ENCODE results near the gene FAM171A1.
"Not testable (repeated sequence)": the region's sequence is repeated elsewhere in the genome, so short reads cannot be mapped to it uniquely, and the experiment has no call there.

FAM171A1 gene

GRCh38 chr10:15209827-15210509 is 161.1 kb downstream of the FAM171A1 start:
- peak; percentile 91 for DNase-seq (ENCODE audit: low spot score)

DNA sequence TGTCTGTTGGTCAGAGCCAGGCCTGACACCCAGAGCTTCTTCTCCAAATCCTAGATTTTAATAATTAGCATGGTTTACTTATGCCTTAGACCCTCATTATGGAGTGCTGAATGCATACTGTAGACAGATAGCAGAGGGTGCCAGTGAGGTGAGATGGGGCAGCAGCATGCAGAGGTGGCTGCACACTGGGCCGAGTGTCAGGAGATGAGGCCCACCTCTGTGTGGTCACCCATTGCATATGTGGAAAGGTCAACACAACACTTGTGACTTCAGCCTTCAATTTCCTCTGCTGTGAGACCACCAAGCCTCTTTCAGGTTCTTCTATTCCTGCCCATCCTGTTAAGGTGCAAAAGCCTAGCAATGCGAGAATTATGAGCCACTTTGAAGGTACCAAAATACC is 162.9 kb downstream of the FAM171A1 start:
- DNase-seq (ENCODE audit: low spot score) = no peak

DNA sequence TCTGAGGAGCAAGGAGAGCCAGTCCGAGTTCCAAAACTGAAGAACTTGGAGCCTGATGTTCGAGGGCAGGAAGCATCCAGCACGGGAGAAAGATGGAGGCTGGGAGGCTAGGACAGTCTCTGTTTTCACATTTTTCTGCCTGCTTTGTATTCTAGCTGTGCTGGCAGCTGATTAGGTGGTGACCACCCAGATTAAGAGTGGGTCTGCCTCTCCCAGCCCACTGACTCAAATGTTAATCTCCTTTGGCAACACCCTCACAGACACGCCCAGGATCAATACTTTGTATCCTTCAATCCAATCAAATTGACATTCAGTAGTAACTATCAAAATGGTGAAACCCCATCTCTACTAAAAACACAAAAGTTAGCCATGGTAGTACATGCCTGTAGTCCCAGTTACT is 163.7 kb downstream of the FAM171A1 start:
- DNase-seq (ENCODE audit: low spot score) = not testable (repeated sequence)

DNA sequence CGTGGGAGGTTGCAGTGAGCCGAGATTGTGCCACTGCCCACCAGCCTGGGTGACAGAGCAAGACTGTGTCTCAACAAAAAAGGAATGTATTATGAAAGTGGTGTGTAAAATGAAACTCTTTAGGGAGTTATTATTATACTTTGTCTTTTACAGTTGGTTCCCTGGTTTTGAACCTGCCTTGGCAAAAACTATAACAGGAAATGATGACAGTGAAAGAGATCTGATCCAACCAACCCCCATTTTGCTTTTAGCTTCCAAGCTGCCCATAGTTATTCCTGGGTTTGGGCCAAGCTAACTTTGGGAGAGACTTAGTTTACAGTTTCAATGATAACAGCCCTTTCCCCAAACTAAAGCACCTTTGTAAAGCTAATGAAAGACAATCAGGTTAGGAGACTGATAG is 168.4 kb downstream of the FAM171A1 start:
- no peak for DNase-seq (ENCODE audit: low spot score)

GRCh38 chr10:15202301-15202621 is 168.8 kb downstream of the FAM171A1 start:
- DNase-seq (ENCODE audit: low spot score) = not testable (repeated sequence)

DNA sequence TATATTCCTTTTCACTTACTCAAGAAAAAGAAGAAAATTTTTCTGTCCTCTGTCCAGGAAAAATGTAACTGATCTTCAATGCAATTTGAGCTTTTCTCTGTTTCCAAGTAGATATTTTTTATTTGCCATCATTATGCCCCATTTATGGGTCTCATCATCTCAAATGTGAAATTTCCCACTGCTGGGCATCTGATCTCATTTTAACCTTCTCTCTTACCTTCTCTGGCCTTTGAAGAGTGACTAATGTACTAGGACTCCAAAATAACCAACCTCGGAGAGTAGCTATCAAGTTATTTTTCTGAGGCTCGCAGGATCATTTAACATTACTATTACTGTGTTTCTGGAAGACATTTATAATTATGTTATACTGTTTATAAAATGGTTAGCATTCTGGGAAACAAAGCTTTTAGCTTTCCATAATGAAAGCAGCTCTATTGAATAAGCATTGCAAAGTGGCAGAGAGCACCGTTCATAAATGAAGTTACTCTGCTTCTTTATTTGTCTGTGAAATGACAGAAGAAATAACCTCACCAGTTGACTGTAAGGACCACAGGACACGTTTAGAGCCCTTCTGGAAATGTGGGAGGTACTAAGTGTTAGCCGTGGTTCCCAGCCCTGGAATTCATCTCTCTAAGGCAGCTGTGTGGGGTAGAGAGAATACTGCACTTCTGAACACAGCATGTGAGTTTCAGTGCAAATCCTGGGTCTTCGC is 169.3 kb downstream of the FAM171A1 start:
- no peak for DNase-seq (ENCODE audit: low spot score)

DNA sequence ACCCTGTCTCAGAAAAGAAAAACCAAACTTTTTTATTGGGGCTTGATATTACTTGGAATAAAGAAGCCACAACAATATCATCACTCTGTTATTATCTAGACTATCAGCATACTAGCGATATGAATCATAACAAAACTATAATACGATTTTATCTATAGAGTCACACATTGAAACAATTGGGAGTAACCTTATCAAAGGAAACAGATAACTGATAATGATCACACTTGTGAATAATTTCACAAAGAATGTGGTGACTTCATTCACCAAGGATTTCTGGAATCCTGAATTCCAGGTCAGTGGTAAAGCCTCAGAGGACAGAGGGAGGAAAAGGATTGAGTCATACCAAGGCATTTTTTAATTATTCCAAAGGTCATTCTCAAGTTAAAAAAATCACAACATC is 170.5 kb downstream of the FAM171A1 start:
- DNase-seq (ENCODE audit: low spot score) = no peak

- no peak for DNase-seq (ENCODE audit: low spot score)
These were observed 173.2 kb downstream of the FAM171A1 start for GRCh38 chr10:15197911-15198310.

DNA sequence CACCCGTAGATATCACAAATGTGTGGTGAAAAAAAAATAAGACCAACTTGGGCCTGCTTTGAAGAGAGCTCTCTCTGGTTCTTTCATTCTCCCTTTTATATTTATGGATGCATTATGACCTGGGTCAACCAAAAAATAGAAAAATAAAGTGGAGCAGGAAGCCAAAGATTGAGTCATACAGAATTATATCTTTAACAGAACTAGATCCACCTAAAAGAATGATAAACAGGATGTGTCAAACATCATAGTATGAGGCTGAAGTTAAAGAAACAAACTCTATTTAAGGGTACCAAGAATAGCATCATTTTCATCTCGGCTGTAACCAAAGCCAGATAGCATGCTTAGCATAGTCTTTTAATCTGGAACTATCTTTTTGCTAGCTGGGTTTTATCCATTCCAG is 173.8 kb downstream of the FAM171A1 start:
- no peak for DNase-seq (ENCODE audit: low spot score)

- DNase-seq (ENCODE audit: low spot score) = no peak
These were observed 174.9 kb downstream of the FAM171A1 start for GRCh38 chr10:15196021-15196834.

DNA sequence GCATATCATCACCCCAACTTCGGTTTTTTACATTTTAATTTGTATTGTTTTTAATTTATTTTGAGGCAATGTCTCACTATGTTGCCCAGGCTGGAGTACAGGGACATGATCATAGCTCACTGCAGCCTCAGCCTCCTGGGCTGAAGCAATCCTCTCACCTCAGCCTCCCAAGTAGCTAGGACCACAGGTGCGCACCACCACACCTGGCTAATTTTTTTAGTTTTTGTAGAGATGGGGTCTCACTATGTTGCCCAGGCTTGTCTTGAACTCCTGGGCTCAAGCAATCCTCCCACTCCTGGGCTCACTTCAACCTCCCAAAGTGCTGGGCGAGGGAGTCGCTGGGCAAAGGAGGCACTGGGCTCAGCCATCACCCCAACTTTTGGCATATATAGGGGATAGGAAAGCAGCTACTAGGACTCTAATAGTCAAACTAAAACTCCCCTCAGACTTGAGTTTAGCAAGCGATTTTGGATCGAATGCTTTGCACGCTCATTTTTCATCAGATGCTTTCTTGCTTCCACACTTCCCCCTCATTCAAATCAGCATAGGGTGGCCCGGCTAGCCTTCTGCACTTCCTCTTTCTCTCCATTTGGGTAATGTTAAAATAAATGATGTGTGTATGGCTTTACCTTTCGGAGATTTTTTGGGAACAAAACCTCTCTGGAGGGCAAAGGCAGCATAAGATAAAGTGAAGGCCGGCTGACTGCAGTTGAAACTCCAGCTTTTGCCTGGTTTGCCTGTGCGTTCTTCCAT is 181.8 kb downstream of the FAM171A1 start:
- no peak for DNase-seq (ENCODE audit: low spot score)

- DNase-seq (ENCODE audit: low spot score) = no peak
These were observed 182.5 kb downstream of the FAM171A1 start for GRCh38 chr10:15188603-15189002.

DNA sequence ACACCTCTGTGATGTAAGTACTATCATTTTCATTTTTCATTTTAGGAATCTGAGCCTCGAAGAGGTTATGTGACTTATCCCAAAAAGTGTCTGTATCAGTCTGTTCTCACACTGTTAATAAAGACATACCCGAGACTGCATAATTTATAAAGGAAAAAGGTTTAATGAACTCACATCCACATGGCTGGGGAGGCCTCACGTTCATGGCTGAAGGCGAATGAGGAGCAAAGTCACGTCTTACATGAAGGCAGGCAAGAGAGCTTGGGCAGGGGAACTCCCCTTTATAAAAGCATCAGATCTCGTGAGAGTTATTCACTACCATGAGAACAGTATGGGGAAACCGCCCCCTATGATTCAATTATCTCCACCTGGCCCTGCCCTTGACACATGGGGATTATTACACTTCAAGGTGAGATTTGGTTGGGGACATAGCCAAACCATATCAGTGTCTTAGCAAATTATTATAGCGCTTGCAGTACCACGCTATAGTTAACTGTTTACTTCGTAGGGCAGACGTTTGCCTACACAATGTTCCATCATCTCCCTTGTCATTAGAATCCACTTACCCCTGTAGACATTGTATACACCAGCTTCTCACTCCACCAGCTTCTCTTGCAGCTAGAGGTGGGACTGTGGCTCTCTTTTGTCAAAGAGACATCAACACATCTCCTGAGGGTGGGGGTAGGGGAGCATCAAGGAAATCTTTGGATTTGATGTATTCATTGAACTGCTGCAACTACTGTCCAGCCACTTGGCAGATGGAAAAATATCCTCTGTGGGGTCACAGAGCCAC is 187.2 kb downstream of the FAM171A1 start:
- no peak for DNase-seq (ENCODE audit: low spot score)

DNA sequence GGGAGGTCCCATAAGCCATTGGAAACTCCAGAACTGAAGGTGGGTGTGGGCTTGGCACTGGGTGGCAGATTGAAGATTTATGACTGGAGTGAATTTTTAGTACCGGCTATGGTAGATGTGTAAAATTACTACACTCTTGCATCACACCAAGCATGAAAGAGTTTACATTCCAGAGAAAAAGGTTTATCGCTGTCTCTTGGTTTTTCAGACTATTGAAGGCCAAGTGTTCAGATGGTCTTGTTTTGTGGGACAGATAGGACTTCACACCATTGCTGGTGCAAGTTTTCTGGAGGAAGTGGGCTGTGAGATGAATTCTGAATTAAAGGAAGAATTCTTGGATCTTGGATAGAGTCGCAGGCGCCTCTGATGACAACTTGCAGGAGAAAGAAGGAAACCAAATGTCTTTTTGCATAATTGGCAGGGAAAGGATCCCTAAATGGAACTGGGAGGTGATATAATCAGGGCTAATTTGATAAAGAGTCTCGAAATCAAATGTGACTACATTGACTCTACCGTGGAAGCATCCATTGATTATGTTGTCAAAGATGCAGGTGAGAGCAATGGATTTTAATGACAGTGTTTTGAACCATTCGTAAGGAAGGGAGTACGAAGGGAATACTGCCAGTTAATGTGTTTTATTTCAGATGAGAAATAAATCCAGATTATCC is 188.4 kb downstream of the FAM171A1 start:
- DNase-seq (ENCODE audit: low spot score) = no peak

DNA sequence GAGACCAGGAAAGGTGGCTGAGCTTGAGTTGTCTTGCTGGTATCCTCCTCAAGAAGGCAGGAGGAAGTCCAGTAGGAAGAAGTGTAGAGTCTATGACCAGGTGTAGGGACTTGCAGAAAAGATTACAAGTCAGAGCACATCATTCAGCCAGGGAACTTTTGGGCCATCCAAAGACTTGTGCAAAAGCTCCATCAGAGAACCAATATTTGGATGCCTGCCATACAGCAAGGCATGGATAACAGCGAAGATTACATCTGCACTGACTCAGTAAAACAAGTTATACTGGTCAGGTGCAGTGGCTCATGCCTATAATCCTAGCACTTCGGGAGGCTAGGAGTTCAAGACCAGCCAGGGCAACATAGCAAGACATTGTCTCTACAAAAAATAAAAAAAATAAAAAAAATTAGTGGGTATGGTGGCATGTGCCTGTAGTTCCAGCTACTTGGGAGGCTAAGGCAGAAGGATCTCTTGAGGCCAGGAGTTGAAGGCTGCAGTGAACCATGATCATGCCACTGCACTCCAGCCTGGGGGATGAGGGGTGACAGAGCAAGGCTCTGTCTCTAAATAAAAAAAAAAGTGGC is 189.4 kb downstream of the FAM171A1 start:
- DNase-seq (ENCODE audit: low spot score) = no peak

DNA sequence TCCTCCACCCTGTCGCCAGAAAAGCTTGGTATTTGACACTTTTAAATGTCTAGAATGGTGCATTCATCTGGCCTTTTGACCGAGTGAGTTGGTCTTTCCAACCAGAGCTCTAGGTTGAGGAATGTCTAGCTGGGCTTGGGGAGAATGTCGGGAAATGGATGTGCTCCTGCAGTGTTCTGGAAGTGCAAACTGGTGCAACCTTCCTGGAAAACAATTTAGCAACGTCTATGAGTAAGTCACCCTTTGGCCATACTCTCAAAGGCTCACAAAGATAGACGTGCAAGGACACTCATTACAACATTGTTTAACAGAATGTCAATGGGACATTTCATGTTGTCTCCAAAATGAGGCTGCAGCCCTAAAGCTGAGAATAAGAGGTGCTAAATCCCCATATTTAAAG is 190.4 kb downstream of the FAM171A1 start:
- no peak for DNase-seq (ENCODE audit: low spot score)

DNA sequence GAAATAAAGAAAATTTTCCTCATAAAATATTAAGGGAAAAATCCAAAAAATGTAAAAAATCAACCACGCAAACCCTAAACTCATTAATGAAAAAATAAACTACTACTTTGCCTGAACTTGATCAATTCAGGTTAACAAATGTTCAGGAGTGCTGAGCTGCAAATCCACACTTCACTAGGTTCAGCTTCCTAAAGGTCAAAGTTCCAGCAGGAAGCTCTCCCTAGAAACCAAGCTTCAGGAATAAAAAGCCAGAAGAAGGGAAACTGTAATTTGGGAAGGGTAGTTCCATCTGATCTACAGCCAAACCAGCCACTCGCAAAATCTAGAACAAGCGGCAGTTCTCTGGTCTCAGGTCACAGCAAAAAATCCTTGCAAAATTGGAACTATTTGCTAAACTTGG is 194.8 kb downstream of the FAM171A1 start:
- no peak for DNase-seq (ENCODE audit: low spot score)

- DNase-seq (ENCODE audit: low spot score) = no peak
These were observed 195.5 kb downstream of the FAM171A1 start for GRCh38 chr10:15175587-15175986.

- no peak for DNase-seq (ENCODE audit: low spot score)
These were observed 198.7 kb downstream of the FAM171A1 start for GRCh38 chr10:15172306-15172840.

Measured in Ammon's horn (tissue), 1 donor.